GM21367 (cell line): ENCODE measurements around the gene CHSY3.

Source experiments
- ATAC-seq: cut with Tn5 transposase; IDR thresholded peaks from one replicate; pipeline ENCODE4 v1.9.1; 2021; ENCODE audit not compliant: unreplicated experiment

CHSY3 gene

DNA sequence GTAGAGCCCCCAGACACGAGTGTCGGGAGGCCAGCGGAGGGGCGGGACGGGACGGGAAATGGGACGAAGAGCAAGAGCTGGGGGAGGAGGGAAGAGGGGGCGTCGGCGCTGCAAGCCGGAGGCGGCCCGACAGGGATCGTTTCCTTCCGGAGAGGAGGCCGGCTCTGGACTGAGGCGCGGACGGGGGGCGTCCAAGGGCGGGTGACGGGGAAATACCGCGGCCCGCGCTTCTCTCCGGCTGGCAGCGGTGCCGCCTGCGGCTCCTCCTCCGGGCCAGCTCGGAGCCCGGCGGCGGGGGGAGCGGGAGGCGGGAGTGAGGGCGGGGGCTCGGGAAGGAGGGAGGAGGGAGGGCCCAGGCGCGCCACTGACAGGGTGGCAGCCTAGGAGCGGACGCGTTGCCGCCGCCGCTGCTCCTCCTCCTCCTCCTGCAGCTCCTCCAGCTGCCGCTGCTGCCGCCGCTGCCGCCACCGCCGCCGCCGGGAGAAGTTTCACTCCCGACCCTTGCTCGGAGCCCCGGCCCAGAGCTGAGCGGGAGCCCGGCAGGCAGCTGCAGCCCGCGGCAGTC is at the start of gene CHSY3:
TSS of gene CHSY3 (plus strand) at position 364 of the 565 bp plus-strand sequence.
- ATAC-seq: peak; percentile 67

DNA sequence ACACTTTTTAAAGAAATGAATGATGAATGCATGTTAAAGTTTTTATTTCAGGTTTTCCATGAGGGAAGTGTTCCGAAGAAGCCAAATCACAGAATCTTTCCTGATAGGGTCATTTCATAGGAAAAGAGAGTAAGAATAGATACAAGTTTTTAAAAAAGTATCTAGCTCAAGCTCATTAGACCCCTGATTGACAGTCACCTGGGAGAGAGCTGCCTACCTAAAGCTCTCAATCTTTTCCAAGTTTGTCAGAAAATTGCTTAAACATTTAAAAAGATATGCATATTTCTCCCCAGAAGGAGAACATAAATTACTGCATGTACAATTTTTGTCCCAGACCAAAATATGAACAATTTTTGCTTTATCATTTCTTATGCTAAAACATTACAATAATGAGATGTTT is 47.9 kb upstream of the CHSY3 start:
- no peak for ATAC-seq

DNA sequence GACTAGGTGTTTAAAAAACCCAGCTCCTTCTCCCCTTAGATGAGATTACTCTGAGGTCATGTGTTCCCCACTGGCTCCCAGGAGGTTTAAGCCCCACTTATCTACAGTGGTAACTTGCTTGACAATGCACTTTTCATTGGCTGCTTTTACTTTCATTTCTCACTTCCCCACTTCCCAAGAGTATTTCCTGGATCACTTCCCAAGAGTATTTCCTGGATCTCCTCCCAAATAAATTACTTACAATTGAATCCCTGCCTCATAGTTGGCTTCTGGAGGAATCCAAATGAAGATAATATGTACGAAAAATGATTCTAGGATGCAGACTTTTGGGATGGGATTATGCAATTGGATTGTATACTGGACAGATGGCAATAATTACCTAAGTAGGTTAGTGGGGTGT is 47.1 kb upstream of the CHSY3 start:
- ATAC-seq: no peak

GRCh38 chr5:129858131-129858675 is 46.1 kb upstream of the CHSY3 start:
- ATAC-seq: no peak

- ATAC-seq: no peak
These were observed 19.9 kb upstream of the CHSY3 start for GRCh38 chr5:129884322-129884721.

DNA sequence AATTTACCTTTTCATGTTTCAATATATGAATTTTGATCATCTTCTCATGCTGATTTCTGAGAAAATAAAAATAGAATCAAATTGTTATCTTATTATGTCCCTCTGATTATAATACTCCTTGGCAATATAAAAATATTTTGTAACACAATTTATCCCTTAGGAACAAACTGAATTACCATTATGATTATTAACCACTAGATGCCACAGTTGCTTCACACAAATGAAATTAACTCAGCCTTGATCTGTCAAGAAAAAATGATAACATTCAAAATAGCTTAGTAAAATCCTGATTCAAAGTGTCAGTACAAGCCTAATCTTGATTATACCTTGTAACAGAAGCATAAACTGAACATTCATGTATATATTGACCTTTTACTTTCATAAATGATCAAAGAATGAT is 4.8 kb upstream of the CHSY3 start:
- ATAC-seq: no peak

DNA sequence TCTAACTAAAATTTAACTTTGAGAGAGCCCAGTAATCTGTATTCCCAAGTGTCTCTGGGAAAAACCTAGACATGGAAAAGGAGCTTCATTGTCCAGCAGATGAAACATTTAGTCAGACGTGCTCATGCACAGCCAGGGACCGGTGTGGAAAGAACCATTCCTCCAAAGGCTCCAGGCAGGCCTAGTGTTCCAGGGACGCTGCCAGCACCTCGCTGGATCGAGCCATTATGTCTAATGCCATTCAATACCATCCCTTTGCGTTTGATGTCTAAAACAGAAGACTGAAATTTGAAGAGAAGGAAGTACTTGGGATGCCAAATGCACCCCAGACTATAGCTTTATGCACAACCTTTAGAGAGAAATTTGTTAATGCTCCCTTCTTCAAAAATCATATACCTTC is 1.4 kb upstream of the CHSY3 start:
- ATAC-seq: no peak

- no peak for ATAC-seq
These were observed 681 bp upstream of the CHSY3 start for GRCh38 chr5:129903466-129904101.

GRCh38 chr5:129904667-129905472 is 605 bp downstream of the CHSY3 start:
- peak; percentile 30 for ATAC-seq

DNA sequence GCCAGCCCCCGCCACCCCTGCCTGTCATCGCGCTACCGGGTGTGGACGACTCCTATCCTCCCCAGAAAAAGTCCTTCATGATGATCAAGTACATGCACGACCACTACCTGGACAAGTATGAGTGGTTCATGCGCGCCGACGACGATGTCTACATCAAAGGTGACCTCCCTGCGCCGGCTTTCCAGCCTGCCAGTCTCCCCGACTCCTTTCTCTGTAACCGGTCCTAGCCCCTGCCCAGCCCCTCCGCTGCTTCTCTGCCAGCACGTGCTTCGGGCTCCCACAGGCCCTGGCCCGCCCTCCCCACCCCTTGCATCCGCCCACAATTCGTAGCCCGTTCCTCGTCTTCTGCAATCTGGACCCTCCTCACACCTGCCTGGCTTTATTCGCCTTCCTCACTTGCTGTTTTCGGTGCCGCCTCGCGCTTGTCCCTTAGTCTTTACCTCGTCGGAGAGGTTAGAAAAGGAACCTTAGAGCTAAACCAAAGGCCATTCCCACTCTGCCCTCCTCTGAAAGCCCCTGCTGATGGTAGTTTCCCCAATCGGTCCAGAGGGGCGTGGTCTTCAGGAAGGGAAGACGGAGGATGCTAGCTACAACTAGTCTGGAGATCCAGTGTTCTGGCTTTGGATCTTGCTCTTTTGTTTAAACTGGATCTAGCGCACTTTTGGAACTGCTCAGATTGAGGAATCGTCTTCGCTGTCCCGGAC is 1.4 kb downstream of the CHSY3 start:
- no peak for ATAC-seq

DNA sequence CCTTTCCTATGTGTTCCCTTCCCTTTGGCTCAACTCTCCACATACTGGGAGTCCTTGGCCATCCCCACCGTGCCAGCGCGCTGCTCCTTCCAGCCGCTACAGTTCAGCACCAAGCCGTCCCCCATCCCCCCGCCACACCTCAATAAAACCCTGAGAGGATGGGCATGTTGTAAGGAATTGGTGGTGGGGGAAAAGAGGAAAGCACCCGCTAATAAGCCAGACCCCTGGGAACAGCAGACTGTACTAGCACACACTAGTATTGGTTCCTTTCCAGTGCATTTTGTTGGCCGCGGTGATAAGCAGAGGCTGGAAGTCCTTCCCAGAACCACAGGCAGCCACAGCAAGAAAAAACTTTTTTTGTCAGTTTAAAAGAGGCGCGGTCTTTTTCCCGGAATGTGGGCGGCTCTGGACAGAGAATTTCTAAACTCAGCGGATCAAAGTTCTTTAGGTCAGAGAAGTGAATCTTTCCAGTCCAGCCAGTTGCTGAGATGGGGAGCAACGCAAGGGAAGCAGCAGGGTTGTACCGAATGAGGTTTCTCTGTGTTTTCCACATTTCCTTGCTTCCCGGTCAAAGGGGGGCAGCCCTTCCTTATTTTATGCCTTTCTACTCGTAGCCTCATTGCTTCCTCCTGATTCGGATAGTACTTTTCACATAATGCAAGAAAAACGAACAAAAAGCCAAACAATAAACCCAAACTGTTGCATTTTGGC is 2.1 kb downstream of the CHSY3 start:
- no peak for ATAC-seq

GRCh38 chr5:129909225-129909624 is 5.0 kb downstream of the CHSY3 start:
- ATAC-seq: no peak

DNA sequence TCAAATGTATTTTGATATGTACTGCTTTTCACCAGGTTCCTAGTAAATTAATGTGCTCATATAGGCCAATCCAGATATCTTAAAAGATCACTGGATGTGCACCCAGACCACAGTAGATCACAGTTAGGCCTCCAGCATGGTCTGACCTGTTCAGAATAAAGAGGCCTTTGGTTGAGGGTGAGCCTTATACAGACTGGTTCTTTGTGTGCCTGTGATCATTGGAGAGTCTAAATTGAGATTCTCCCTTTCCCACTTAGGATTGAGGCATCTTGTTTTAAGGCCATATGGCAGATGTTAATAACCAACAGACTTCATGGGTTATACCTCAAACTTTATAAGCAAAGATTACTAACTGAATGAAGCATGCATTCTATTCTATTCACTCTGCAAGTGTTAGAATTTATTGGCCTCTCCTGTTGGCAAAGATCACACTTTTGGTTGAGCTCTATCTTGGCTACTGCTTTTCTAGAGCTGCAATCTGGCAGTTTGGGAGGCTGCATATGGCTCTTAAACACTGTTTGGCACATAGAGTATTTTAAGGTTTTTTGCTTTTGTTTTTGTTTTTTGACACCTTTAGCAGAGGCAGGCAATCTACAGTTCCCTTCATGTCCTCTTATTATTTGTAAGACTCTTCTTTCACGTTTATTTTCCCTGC is 8.5 kb downstream of the CHSY3 start:
- no peak for ATAC-seq

DNA sequence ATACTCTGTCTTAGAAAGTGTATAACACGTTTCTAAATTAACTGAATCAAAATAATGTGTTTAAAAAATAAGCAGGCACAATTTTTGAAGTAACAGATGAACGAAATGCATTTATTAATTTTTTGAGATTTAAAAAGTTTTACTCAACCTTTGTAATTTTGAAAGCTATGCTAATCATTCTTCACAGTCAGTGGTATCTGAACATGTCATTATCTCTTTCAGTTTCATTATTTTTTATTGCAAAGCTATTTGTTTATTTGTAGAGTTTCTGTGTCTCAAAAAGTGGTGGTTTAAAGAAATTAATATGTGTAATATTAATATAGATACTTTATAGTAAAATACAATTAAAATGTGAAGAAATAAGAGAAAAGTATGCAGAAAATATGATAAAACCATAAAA is 11.2 kb downstream of the CHSY3 start:
- no peak for ATAC-seq

- ATAC-seq: no peak
These were observed 13.0 kb downstream of the CHSY3 start for GRCh38 chr5:129917224-129917623.

- ATAC-seq: no peak
These were observed 16.9 kb downstream of the CHSY3 start for GRCh38 chr5:129921204-129921603.

- ATAC-seq: no peak
These were observed 26.0 kb downstream of the CHSY3 start for GRCh38 chr5:129930221-129930620.

GRCh38 chr5:129935626-129936025 is 31.4 kb downstream of the CHSY3 start:
- ATAC-seq: no peak

DNA sequence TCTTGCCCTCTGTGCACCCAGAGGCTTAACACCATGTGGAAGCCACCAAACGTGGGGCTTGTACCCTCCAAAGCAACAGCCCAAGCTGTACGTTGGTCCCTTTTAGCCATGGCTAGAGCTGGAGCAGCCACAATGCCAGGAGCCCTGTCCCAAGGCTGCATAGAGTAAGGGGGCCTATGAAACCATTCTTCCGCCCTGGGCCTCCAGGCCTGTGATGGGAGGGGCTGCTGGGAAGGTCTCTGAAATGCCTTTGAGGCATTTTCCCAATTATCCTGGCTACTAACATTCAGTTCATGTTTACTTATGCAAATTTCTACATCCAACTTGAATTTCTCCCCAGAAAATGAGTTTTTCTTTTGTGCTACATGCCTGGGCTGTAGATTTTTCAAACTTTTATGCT is 33.8 kb downstream of the CHSY3 start:
- no peak for ATAC-seq

DNA sequence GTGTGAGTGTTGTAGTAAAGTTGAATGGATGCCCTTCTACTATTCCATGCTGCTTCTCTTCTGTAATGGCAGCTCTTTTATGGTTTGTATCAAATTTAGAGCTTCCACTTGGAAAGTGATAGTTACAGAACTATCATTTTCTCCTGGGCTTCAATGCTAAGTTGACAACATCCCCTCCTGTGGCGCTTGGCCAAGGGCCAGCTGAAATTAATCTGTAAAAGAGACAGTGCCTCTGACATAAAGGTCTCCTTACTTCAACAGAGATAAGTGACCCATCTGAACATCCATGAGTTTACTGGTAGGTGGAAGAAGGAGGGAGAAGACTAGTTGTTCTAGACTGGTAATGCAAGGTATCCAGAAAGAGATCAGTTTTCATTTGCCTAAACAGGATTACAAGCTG is 39.7 kb downstream of the CHSY3 start:
- no peak for ATAC-seq
